CD4-positive, alpha-beta T cell (primary cell): ENCODE data around the gene TPD52L3. TPM values are rescaled to one million over a fixed set of nuclear protein-coding genes. Genes with fewer than 3 reads are reported as not detected.

Experiments
- ATAC-seq: fragments of 200-7000 bp; cut with Tn5 transposase; one replicate; pipeline ENCODE4 v1.10.0; 2022; ENCODE audit warnings: mild to moderate bottlenecking; ENCODE audit not compliant: poor library complexity
- CTCF ChIA-PET: fragments of 350-600 bp; sonication (Branson Sonifier 250); formaldehyde crosslinking; loops from one replicate; lab custom pipeline; 2021; ENCODE audit warnings: antibody characterized with exemption, inconsistent platforms; lab: Charles Lee
- POLR2A ChIA-PET: fragments of 350-600 bp; sonication (Branson Sonifier 250); formaldehyde crosslinking; loops from one replicate; lab custom pipeline; 2021; ENCODE audit warnings: antibody characterized with exemption, inconsistent platforms; lab: Charles Lee
- DNase-seq, 14 experiments: peaks; one replicate each; pipeline ENCODE4 v3.0.0-alpha.2; 2013 to 2020; ENCODE audit warnings: mixed read lengths in 2 of 14
- H3K27ac ChIP-seq, 2 donors: one replicate each; pipeline versions ENCODE4 v1.5.1 to v1.7.0; 2013; ENCODE audit warnings: low read length in 2 of 2, low read depth in 1 of 2, mild to moderate bottlenecking in 1 of 2
- H3K27me3 ChIP-seq, 2 experiments: 1 replicate in 1 of 2; 2 replicates in 1 of 2; pipeline versions ENCODE4 v1.6.1 to v1.7.0; 2013; ENCODE audit warnings: low read length in 2 of 2, control low read depth in 1 of 2, mild to moderate bottlenecking in 1 of 2, moderate library complexity in 1 of 2; ENCODE audit not compliant: insufficient read depth in 2 of 2, control insufficient read depth in 1 of 2
- H3K36me3 ChIP-seq: one replicate; pipeline ENCODE4 v1.6.1; 2013; ENCODE audit warnings: low read length, control low read depth; ENCODE audit not compliant: insufficient read depth
- H3K4me1 ChIP-seq: one replicate; pipeline ENCODE4 v1.6.1; 2013; ENCODE audit warnings: low read length, control low read depth; ENCODE audit not compliant: insufficient read depth
- H3K4me3 ChIP-seq: one replicate; pipeline ENCODE4 v1.5.1; 2013; ENCODE audit warnings: mild to moderate bottlenecking, low read length, moderate library complexity
- H3K9me3 ChIP-seq, 2 experiments: 1 replicate in 1 of 2; 2 replicates in 1 of 2; pipeline versions ENCODE4 v1.6.1 to v1.7.0; 2013; ENCODE audit warnings: low read length in 2 of 2, mild to moderate bottlenecking in 2 of 2, control low read depth in 1 of 2, moderate library complexity in 1 of 2; ENCODE audit not compliant: control insufficient read depth in 1 of 2, insufficient read depth in 1 of 2
- H3K27ac Mint-ChIP-seq: one replicate; pipeline ENCODE4 v1.8.0; 2020; ENCODE audit warnings: mixed read lengths
- H3K27me3 Mint-ChIP-seq: one replicate; pipeline ENCODE4 v1.8.0; 2021; ENCODE audit warnings: mixed read lengths
- H3K36me3 Mint-ChIP-seq: one replicate; pipeline ENCODE4 v1.8.0; 2021; ENCODE audit warnings: low read depth, mixed read lengths
- H3K4me1 Mint-ChIP-seq: one replicate; pipeline ENCODE4 v1.8.0; 2021; ENCODE audit warnings: low read depth, mixed read lengths
- H3K4me3 Mint-ChIP-seq: one replicate; pipeline ENCODE4 v1.8.0; 2020; ENCODE audit warnings: mild to moderate bottlenecking, mixed read lengths
- H3K9me3 Mint-ChIP-seq: one replicate; pipeline ENCODE4 v1.8.0; 2020; ENCODE audit warnings: mixed read lengths
- CTCF ChIP-seq: fragments of 200-600 bp; IDR thresholded peaks from one replicate; pipeline ENCODE4 v1.8.0; 2022; ENCODE audit warnings: antibody characterized with exemption, mild to moderate bottlenecking
- intact Hi-C, 2 experiments: fragments of 100-400 bp; cut with DNase I in 1 of 2; cut with micrococcal nuclease in 1 of 2; formaldehyde crosslinking; loops; one replicate each; pipeline versions ENCODE4 v1.15.1 to v1.9.0; 2023 to 2025; cut with DNase I, micrococcal nuclease
- total RNA-seq, 174 experiments: library from RNA in 2 of 174; stranded (reverse) in 2 of 174; gene quantifications; one replicate each; pipeline ENCODE4 v1.2.3 and lab custom pipeline; 2021 to 2026

TPD52L3 gene
- total RNA-seq, 2 experiments from 2014 or later: not detected

DNA sequence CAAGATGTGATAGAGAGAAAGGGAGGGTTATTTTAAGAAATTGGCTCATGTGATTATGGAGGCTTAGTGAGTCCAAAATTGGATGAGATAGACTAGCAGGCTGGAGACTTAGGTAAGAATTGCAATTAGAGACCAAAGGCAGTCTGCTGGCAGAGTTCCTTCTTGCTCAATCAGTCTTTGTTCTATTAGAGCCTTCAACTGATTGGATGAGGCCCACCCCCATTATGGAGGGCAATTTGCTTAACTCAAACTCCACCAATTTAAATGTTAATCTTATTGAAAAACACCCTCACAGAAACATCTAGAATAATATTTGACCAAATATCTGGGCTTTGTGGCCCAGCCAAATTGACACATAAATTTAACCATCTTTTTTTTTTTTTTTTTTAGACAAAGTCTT is 23.9 kb upstream of the TPD52L3 start:
- ATAC-seq: no peak
- H3K27me3 ChIP-seq: peaks cover 0 to 11% of the 10 kb centered on the region in 2 experiments
- TF ChIP-seq CTCF: no peak
- Mint-ChIP-seq H3K27me3 (peaks cover 16% of the 10 kb centered on the region), H3K27ac (no peak overlapping the region), H3K4me3 (no peak overlapping the region), H3K4me1 (no peaks in the 10 kb centered on the region), H3K36me3 (no peaks in the 10 kb centered on the region), H3K9me3 (no peaks in the 10 kb centered on the region)
- no peak overlapping the region for H3K27ac ChIP-seq
- ChIA-PET POLR2A (no interaction called here), CTCF (no interaction called here)
- H3K4me3 ChIP-seq: no peak overlapping the region
- no peak for DNase-seq
- H3K4me1 ChIP-seq: no peaks in the 10 kb centered on the region
- H3K36me3 ChIP-seq: no peaks in the 10 kb centered on the region
- no peaks in the 10 kb centered on the region for H3K9me3 ChIP-seq
- intact Hi-C loops: no loop called here

DNA sequence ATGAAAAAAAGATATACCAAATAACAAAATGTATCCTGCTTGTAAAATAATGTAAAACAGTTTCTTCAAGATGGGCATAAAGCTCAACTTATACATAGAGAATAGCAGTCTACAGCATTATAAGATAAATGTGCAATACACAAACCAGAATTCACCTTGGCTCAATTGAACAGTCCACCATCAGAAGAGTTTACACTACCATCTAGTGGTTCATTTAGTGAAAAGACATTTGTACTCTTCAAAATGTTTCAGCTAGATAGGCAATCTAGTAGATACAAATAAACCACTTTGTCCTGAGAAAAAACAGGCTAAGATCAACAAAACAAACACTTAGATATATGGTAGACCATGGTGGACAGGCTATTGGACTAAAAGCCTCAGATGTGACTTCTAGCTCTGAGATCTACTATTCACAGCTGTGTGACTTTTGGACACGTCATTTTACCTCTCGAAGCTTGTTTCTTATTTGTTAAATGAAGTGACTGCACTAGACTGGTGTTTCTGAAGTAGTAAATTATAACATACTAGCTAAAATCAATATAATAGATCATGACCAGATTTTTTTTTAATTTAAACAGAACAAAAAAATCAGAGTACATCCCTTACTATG is 22.1 kb upstream of the TPD52L3 start:
- Histone ChIP-seq H3K27ac (no peak overlapping the region), H3K4me3 (no peak overlapping the region), H3K36me3 (no peaks in the 10 kb centered on the region), H3K9me3 (no peaks in the 10 kb centered on the region), H3K27me3 (peaks cover 3 to 20% of the 10 kb centered on the region in 2 experiments), H3K4me1 (no peaks in the 10 kb centered on the region)
- Mint-ChIP-seq H3K4me1 (no peaks in the 10 kb centered on the region), H3K27ac (no peak overlapping the region), H3K9me3 (no peaks in the 10 kb centered on the region), H3K36me3 (no peaks in the 10 kb centered on the region), H3K4me3 (no peak overlapping the region), H3K27me3 (peaks cover 16% of the 10 kb centered on the region)
- ChIA-PET POLR2A (no interaction called here), CTCF (interaction anchor here (1.2 kb wide), 1 partner anchor 252 kb away, joined by 8 read pairs; no protein-coding TSS in a partner anchor)
- ATAC-seq: no peak
- DNase-seq: peak in 3 of 14 experiments; percentile 9 to 35 (median 32)
- TF ChIP-seq CTCF: no peak
- intact Hi-C loops: loop anchor here (1.0 to 5.0 kb wide), 3 partner anchors 251 to 419 kb away; no protein-coding TSS in a partner anchor

- no peak for ATAC-seq
- H3K27ac Mint-ChIP-seq: no peak overlapping the region
- ChIA-PET CTCF (no interaction called here), POLR2A (no interaction called here)
- H3K4me3 ChIP-seq: no peak overlapping the region
- no peaks in the 10 kb centered on the region for H3K4me1 ChIP-seq
- H3K4me3 Mint-ChIP-seq: no peak overlapping the region
- H3K9me3 Mint-ChIP-seq: no peaks in the 10 kb centered on the region
- DNase-seq: no peak
- H3K4me1 Mint-ChIP-seq: no peaks in the 10 kb centered on the region
- peaks cover 17% of the 10 kb centered on the region for H3K27me3 Mint-ChIP-seq
- TF ChIP-seq CTCF: no peak
- no peak overlapping the region for H3K27ac ChIP-seq
- H3K36me3 Mint-ChIP-seq: no peaks in the 10 kb centered on the region
- intact Hi-C loops: loop anchor here (5.0 kb wide), 2 partner anchors 255 to 420 kb away; no protein-coding TSS in a partner anchor
- H3K36me3 ChIP-seq: no peaks in the 10 kb centered on the region
- H3K27me3 ChIP-seq: peaks cover 3 to 27% of the 10 kb centered on the region in 2 experiments
- H3K9me3 ChIP-seq: no peaks in the 10 kb centered on the region
These were observed 20.6 kb upstream of the TPD52L3 start for GRCh38 chr9:6307551-6308096.
